Stimulated activated CD4-positive, alpha-beta T cell treated with anti-CD3 and anti-CD28 coated beads, TNF-alpha, amount 100 ng/mL, for 1 hour (primary cell): ENCODE data around the gene DDAH1.
"Not testable (repeated sequence)": the region's sequence is repeated elsewhere in the genome, so short reads cannot be mapped to it uniquely, and the experiment has no call there.

Experiments used
- DNase-seq, 3 donors: peaks; one replicate each; pipeline ENCODE4 v3.0.0-alpha.2; 2020; ENCODE audit warnings: low read depth in 3 of 3, low spot score in 1 of 3

Gene DDAH1

DNA sequence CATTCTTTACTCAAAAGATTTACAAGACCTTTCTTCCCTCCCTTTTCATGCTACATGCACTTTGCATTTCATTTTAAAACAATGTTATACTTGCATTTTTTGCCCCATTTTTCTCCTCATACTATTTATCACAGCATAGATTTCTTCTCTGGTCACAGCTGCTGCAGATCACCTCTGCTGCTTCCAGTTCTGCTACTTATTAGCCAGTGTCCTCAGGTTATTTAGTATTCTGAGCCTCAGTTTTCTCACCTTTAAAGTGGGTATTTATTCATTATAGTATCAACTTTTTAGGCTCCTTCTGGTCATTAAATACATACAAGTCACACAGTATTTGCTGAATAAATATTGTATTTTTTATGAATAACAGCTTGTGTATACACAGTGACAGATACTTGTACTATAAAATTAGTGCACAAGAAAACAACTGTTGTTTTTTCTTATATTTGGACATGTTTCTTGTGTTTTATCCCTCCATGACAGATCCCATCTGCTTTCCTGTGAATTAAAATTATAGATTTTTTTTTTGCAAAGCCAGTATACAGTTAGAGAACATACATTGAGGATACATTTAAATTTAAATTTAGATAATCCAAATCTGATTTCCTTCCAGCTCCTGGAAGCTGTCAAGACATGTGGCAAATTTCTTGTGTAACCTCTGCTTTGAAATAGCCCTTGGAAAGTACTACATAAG is 103.2 kb downstream of the DDAH1 start:
- no peak for DNase-seq

DNA sequence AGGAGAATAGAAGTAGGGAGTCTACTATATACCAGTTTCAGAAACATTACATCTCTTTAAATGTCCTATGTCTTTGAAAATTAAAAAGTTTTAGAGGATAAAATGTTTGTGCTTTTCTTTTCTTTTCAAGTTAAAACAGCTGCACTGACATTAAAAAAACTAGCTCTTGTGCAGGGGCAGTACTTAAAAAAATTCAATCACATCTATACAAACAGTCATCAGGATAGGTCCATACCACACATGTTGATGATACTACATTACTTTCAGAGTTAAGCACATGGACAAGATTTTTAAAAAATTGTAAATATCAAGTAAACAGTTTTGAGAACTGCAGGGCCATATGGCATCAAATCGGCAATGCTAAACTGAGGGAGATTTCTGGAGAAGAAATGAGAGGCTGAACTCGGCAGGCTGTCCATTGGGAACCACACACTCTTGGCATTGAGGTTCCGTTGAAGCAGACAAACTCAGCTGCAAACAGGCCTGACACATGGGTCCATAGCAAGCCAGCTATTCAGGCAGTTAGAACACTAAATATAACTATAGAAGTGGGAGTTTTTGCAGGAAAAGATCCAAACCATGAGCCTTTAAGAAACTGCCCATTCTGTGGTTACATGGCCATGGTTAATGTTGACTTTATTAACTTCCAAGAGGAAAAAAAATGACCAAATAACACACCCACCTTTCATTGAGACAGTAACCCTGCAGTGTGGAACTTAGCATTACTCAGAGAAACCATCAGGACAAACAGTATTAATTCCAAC is 104.0 kb downstream of the DDAH1 start:
- no peak for DNase-seq

DNA sequence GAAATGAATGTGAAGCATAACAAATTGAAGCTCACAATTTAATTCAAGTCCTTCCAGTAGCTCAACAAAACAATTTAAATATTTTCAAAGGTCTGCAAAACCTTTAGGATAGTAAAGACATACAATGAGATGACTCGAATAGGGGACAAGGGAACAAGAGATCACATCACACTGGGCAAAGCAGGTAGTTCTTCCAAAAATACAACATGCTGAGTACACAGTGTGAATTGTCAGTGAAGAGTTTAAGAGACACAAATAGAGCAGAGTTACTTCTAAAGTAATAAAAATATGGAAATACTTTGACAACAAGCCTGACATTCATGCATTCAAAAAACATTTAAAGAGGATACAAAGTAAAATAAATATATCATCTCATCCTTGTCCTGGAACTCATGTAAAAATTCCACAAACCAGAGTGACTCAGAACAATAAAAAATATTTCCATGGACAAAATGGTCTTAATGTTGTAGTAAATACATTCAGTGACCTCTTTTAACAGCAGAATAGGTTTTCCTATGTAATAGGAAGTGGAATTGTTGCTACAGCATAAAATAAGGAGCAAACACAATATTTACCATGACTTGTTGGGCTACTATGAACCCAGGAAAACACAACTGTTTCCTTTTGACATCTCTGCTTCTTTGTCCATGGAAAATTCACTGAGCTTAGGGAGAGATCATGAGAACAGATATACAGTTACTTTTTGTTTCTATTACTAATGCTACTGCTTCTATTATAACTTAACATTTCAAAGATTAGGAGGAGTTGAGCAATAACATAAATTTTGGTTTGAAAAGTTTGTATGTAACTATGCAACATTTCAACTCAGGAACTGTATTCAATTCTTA is 104.9 kb downstream of the DDAH1 start:
- no peak for DNase-seq

DNA sequence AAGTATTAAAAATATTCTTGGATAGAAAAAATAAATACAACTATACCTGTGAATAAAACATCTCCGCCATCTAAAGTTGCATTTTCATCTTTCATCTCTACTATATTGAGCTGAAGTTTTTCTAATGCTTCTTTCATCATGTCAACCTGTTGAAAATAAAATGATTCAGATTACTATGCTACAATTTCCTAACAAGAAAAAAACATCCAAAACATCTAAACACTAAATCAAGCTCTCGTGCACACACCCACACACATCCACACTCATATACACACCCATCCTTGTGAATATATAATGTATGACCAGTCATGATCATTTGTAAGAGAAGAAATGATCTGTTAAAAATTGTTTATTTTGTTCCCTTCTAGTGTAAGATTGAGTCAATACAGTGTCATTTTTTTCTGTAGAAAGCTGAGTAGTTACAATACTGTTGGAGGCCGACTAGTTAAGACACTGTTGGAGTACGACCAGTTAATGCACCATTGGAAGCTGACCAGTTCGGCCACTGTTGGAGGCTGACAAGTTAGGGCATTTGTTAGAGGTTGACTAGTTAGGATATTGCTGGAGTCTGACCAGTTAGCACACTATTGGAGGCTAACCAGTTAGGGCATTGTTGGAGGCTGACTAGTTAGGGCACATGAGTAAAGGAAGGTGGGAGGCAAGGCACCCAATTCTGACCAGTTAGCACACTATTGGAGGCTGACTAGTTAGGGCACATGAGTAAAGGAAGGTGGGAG is 106.1 kb downstream of the DDAH1 start:
- DNase-seq, result no peak

DNA sequence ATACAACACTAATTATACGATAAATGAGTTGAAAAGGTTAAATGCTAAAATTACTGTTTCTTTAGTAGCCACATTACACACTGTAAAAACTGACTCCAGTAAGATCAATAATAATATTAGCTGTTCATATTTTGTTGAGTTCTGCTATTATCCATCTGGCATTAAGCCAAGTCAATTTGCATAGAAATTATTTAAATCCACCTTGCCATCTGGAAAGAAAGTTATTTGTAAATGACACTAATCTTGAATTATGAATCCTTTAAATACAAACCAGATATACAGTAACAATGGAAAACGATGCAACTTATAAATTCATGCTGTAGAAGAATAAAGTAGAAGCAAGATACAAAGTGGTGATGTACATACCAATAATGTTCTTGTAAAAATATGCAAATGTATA is 107.1 kb downstream of the DDAH1 start:
- no peak for DNase-seq

DNA sequence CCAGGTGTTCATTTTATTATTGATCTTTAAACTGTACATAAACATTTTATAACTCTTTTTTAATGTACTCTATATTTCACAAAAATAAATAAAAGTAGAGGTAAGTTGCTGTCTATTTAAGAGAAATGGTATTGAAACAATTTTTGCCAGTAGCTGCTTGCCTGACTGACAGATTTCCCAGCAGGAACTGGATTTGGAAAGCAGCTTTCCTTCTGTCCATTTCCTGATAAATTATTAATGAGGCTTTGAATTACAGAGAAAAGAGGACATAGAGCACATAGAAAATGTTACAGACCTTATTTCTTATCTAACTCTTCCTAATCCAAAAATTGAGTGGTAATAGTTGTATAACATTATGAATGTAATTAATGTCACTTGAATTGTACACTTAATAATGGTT is 108.8 kb downstream of the DDAH1 start:
- no peak for DNase-seq

DNA sequence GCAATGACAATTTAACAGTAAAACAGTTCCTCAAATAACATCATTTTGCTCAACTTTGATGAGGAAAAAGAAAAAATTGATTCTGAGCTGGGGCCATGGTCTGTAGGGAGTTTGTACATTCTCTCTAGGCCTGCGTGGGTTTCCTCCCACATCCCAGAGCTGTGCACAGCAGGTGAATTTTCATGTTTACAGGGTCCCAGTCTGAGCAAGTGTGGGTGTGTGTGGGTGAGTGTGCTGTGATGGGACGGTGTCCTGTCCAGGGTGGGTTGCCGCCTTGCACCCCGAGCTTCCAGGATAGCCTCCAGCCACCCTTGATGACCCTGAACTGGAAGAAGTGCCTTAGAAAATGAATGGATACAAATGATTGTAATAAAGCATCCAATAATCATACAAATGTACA is 112.9 kb downstream of the DDAH1 start:
- DNase-seq, result no peak

DNA sequence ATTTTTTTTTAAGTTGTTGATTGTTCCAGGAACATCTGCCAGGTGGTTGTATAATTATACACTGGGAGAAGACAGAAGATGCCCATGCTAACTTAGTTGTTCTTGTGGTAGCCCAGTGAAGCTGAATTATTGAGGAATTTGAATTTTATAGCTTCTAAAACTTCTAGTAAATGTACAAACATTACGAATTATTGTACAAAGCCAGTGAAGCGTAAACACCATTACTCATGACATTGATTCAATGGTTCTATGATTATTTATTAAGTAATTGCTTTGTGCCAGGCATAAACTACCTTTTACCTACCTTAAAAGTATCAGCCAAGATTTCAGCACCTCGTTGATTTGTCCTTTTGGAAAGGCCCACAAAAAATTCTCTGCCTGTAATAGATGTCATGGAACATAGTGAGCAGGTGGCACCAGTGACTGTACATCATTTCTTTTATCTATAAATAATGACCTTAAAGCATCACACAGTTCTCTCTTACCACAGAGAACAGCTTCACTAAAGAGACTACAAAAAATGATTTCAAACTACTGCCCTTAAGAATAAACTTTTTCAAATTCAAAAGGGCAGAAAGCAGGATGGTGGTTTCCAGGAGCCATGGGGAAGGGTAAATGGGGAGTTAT is 113.6 kb downstream of the DDAH1 start:
- DNase-seq, result no peak

DNA sequence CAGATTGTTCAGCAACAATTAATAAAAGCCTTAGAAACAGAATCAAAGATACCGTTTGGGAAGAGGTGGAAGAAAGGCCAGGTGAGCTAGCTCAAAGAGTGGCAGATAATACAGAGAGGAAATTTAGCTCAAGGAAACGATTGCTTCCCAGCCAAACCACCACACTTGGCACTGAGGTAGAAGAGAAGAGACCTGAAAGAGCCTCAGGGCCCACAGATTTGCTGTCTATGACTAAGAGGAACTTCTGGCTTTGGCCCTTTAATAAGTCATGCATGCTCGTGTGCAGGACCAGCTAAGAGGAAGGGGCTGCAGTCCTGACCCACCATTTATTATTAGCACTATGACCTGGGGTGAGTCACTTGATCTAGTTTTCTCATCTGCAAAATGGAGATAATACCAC is 115.7 kb downstream of the DDAH1 start:
- no peak for DNase-seq

DNA sequence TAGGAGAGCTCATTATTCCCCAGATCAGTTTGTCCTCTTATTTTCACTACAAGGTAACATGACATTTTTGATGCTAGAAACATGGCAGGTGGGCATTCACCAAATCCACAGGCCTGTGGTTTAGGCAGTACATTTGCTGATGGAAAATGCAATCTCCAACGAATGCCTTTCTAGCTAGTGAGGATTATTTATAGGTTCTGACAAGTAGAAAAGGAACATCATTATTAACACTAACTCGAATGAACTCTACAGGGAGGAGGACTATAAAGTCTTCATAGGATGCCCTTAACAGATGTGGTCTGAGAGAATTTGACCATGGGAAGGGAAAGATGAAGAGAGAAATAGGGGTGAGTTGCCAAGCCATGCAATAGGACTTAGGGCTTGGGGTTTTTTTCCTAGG is 117.1 kb downstream of the DDAH1 start:
- no peak for DNase-seq

DNA sequence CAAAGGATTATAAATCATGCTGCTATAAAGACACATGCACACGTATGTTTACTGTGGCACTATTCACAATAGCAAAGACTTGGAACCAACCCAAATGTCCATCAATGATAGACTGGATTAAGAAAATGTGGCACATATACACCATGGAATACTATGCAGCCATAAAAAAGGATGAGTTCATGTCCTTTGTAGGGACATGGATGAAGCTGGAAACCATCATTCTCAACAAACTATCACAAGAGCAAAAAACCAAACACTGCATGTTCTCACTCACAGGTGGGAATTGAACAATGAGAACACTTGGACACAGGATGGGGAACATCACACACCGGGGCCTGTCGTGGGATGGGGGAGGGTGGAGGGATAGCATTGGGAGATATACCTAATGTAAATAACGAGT is 117.7 kb downstream of the DDAH1 start:
- DNase-seq, result not testable (repeated sequence)

DNA sequence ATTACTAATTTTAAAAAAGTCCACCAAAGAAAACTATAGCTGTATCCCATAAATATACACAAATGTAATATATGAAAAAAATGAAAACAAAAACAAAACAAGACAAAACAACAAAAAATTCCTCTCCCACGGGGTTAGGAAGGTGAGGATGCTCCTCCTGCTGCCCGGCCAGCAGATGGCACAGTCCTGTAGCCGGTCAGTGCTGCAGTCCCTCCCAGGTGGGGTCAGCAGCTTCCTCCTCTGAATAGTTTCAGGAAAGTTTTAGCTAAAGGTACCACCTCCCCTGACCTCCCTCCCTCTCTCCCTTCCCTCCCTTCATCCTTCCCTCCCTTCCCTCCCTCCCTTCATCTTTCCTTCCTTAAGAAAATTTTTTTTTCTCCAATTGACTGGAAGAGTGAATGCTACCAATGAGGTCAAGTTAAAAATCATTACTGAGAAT is 120.7 kb downstream of the DDAH1 start:
- DNase-seq, result no peak

DNA sequence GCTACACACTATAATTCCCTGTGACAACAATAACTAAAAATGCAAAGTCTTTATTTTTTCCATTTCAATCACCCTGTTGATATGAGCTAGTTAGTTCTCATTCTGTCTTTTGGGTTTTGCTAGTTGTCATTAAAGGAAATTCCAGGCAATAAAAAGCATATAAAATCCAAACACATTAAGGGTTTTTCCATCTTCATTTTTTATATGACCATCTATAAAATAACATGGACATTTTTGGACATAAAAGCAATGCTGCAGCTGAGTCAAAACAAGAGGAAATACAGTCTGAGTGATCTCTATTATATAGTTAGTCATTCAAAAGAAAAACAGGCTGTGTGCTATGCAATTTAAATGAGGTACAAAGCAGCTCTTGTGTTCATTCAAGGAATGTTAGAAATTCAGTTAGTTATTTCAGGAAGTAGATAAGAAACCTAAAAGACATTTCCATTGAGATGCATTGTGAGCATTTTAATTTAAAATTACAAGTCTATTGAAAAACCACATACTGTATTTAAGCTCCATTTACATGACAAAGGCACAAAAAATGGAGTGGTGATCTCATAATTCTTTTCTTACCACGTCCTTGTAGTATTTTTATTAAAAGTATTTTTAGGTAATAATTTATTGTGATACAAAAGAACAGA is 121.2 kb downstream of the DDAH1 start:
- no peak for DNase-seq

DNA sequence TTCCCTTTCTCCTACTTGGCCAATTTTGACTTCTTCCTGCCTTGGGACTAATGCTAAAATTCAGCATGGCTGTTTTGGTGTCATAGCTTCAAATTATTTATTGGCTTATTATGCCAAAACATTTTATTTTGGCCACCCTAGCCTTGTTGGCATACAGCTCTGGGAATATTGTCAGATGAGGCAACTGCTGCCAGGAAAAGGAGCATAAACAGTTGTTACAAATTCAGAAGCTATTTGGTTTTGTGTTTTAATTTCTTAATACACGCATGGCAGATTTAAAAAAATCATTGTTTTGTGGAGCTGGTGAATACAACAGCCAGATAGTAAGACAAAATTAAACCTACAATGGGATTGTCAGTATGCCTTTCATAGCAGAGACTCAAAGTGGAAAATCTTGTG is 121.7 kb downstream of the DDAH1 start:
- no peak for DNase-seq

DNA sequence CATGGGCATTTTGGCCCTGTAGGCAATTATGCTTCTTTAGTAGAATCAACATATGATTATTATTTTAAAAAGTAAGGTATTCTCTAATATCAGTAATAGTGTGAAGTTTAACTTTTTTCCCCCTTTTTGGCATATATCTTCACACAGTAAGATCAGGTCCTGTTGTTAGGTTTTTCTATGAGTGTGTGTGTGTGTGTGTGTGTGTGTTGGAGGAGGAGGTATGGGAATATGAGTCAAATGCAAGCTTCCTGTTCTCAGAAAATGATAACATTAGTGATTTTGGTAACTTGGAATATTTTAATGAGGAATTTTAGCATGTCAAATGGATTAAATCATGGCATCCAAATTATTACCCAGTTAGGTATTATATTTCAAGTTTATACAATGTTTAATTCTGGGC is 122.8 kb downstream of the DDAH1 start:
- DNase-seq, result no peak

DNA sequence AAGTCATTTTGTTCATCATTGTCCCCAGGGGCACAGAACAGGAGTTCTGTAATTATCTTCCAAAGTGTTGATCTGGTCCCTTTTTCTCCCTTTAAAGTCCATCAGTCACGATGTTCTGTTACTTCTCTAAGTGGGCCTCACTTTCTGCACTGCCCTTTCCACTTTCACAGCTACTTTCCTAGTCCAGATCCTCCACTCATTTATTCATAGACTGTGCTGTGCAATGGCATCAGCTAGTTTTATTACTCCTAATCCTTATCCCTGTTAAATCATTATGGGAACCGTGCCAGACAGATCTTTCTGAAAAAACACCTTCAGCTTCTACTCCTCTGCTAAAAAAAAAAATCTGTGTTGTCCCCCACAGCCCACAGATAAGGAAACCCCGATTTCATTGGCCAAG is 124.5 kb downstream of the DDAH1 start:
- DNase-seq, result no peak

DNA sequence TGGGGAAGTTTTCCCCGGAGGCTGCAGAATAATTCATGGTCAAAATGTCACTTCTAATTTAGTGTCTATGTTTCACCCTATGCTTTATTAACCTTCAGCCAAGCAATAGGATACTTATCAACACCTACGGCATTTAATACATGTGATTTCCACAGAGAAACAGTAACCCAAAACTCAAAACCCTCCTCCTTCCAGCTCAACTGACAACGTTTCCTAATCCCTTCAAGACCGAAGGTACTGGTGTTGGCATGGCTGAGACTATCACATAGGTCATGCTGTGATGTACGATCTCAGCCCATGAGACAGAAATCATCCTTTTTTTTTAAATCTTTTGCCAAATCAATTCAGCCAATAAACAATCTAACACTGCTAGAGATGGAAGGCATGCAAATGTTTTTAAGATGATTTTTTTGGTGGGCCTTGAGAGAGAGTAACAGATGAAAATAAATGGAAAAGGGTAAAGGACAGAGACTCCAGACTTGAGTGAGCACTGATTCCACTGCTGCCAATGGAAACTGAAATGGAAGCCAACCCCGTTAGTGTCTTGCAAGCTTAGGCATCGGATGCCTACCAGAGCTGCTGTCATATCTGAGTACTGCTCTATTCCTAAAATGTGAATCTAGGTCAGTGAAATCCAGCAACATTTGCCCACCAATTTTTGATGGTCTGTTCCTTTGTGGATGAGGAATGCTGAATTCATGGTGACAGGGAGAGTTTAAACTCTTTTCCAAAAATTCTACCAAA is 125.1 kb downstream of the DDAH1 start:
- DNase-seq, result no peak

DNA sequence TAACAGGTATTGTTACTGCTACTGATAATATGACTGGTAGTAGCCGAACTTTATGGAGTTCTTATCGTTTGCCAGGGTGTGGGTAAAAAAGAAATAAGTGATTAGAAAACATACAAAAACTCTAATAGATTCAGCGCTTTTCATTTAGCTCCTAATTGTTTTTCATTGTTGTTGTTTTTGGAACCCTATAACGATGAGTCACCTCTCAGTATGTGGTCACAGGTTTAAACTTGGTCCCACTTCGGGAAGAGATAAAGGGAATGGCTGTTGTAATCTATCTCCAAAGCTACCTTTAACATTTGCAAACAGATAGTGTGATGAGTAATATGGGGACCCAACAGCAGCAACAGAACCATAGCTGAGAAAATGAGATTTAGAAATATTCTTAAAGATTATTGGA is 125.9 kb downstream of the DDAH1 start:
- no peak for DNase-seq

DNA sequence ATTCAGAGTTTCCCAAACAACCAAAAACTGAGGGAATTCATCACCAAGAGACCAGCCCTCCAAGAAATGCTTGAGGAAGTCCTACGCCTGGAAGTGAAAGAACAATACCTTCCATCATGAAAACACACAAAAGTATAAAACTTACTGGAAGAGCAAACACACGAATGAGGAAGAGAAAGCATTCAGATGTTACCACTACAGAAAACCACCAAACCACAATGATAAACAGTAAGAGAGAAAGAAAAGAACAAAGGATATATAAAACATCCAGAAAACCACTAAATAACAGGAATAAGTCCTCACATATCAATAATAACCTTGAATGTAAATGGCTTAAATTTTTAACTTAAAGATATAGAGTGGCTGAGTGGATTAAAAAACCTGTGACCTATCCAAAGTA is 130.0 kb downstream of the DDAH1 start:
- DNase-seq, result no peak

DNA sequence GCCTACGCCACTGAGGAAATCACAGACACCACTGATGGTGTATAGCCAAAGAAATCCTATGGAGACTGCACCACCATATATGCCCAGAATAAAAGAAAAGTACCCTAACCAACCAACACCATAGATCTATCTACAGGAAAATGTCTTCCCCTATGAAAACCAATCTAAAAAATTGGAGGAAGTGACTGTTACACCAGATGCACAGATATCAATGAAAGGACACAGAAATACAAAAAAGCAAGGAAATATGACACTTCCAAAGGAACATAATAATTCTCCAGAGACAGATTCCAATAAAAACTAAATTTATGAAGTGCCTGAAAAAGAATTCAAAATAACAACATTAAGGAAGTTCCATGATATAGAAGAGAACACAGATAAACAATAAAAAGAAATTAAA is 131.8 kb downstream of the DDAH1 start:
- DNase-seq, result no peak
